Right hindlimb (tissue), 1 donor: Measurements from ENCODE around the gene MED13.
A peak's percentile ranks its signal among the peaks of the same experiment; 100 is the strongest.
"Not testable (repeated sequence)": the region's sequence is repeated elsewhere in the genome, so short reads cannot be mapped to it uniquely, and the experiment has no call there.

Experiments
- DNase-seq: peaks from one replicate; pipeline ENCODE4 v3.0.0-alpha.2; 2018

Gene MED13

GRCh38 chr17:62090021-62090824, 25.1 kb upstream of the MED13 start:
- no peak for DNase-seq

- no peak for DNase-seq
Observed at GRCh38 chr17:62089334-62089733, 24.3 kb upstream of the MED13 start.

GRCh38 chr17:62086737-62087136, 21.7 kb upstream of the MED13 start:
- no peak for DNase-seq

- no peak for DNase-seq
Observed at GRCh38 chr17:62085511-62086408, 20.7 kb upstream of the MED13 start.

GRCh38 chr17:62084585-62084984, 19.5 kb upstream of the MED13 start:
- no peak for DNase-seq

DNA sequence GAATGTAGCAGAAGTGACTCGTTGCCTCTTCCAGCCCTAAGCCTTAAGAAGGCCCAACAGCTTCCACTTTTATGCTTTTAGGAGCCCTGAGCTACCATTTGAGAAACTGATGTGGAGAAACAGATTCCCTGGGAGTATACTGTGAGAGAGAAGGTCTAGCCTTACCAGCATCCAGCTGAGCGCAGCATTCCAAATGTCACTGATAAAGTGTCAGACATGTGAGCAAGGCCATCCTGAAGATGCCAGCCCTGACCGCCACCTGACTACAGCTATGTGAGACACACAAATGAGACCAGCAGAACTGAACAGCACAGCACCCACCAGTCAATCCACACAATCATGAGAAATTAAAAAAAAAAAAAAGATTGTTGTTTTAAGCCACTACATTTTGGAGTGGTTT, 18.6 kb upstream of the MED13 start:
- no peak for DNase-seq

DNA sequence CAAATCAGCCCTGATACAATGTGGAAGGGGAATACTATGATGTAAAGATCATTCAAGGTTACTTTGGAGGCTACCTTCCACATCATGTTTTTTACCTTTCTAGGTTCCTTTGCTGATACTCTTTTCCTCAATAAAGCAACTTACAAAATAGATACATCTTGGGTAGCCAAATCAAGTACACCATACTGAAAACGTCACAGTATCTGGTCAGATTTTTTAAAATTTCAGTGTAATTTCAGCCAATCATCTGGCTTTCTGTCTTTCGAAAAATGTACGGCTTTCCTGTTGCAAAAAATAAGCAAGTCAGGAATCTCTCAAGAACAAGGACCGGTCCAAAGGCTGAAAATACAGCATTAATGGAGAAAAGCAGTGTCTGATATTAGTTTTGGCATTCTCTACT, 15.6 kb upstream of the MED13 start:
- no peak for DNase-seq

DNA sequence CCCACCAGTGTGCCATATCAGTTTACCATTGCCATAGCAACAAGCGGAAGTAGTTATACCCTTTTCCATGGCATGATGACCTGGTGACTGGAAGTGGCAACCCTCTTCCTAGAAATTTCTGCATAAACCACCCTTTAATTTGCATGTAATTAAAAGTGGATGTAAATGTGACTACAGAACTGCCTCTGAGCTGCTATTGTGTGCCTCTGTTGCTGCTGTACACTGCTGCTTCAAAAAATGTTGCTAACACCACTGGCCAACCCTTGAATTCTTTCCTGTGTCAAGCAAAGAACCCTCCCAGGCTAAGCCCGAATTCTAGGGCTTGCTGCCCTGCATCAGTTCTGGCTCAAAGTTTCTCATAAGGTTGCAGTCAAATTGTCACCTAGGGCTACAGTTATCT, 12.9 kb upstream of the MED13 start:
- DNase-seq, result no peak

- DNase-seq, result no peak
Observed at GRCh38 chr17:62076864-62077788, 12.0 kb upstream of the MED13 start.

GRCh38 chr17:62075308-62075815, 10.3 kb upstream of the MED13 start:
- DNase-seq, result no peak

GRCh38 chr17:62073993-62074392, 8.9 kb upstream of the MED13 start:
- no peak for DNase-seq

- DNase-seq, result not testable (repeated sequence)
Observed at GRCh38 chr17:62072855-62073254, 7.8 kb upstream of the MED13 start.

- no peak for DNase-seq
Observed at GRCh38 chr17:62070900-62071299, 5.8 kb upstream of the MED13 start.

DNA sequence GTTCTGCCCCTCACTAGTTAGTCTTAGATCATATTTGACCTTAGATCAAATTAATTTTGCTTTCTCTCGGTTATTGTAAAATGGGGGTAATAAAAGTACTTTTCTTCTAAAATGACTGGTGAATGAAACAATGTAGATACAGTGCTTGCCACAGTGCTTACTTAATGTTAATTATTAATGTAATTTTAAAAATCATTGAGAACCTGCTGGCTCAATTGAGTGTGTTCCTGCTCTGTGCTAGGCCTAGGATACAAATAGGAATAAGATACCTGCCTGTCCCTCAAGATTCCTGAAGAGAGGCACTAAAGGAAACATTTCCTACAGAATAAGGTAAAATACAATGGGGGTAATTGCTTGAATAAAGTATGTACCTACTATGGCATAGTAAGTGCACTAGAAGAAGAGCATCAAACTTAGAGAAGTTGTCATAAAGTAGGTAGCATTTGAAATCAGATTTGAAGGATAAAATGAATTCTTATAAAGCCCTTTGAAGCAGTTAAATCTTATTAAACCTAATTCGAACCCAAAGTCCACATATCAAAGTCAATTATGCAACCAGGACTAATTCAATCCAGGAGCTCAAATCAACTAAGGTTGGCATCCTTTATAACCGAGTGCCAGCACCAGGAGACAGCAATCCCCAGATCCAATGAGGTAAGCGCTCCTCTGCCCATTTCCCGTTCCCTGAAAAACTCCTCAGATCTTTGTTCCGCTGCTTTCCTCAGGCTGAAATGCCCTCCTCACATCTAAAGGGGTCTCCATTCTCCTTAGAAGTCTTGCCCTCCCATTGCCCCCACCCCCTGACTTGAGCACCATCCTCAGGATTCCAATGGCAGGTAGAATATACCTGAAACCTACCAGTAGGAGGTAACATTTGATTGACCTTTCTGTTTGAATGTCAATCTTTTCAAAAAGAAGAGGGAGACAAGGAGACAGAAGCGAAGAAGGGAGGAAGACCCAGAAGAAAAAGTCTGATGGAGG, 2.4 kb upstream of the MED13 start:
- DNase-seq, result no peak

GRCh38 chr17:62065611-62066468, 762 bp upstream of the MED13 start:
- DNase-seq, result peak; percentile 99

DNA sequence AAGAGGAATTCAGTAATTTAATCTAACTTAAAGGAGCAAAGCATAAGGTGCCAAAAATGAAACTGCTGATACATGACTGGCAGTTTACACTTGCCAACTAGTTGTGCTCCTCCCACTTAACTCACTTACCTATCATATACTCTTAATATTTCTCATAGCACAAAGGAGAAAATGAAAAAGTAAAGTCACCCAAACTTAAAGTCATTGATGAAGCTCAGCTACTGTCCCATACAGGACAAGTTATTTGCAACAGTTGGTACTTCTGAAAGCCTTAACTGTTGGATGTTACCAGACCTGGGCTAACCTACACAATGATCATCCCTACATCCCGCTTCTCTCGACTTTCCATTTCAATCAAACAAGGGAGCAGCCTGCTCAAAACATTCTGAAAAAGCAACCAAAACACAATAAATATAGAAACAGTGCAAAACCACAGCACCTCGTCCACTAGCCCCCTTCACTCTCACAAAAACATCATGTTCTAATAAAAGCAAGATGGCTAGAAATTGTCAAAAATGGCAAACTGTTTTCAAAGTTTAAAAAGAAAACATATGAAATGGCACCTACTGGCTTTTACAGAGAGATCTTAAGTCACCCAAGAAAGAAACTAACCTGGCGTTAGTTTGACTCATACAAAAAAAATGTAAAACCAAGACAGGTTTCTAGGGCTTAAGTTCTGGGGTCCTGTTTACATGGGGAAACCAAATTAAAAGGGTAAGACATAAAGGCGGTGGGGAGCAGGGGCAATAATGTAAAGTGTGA, 868 bp downstream of the MED13 start:
- DNase-seq, result no peak

DNA sequence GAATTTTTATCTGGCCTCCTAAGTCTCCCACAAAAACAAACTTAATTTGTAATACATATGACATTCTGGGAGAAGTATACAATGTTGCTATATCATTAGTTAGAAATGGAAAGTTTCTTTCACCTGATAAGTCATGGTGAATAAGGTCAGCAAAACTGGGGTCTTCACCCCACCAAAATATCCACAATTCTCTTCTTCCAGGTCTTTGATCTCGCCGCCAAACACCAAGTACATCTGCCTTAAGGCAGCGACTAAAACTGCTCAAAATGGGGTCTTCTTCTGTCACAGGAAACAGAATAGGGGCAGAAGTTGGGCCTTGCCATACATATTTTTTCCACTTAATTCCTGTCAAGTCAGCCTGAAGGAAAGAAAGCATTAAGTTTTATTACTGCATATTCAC, 2.1 kb downstream of the MED13 start:
- DNase-seq, result no peak

DNA sequence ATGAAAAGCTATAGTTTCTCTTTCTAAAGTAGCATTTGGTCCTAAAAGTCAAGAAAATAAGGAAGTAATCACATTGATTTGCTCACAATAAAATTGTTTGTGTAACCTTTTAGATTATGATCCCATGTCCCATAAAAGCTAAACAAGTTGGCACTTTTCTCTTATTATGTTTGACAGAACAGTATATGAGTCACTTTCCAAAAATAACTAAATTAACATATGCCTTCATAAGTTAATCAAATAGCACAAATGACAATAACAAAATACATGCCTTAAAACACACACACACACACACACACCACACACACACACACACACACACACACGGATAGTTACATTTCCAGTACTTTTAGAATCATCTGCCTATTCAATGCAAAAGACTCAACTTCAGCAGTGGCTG, 2.8 kb downstream of the MED13 start:
- no peak for DNase-seq

- no peak for DNase-seq
Observed at GRCh38 chr17:62059414-62059813, 5.7 kb downstream of the MED13 start.

- no peak for DNase-seq
Observed at GRCh38 chr17:62058611-62059010, 6.5 kb downstream of the MED13 start.
